CD1c-positive myeloid dendritic cell (primary cell): ENCODE data around the gene OR51I2.
A peak's percentile ranks its signal among the peaks of the same experiment; 100 is the strongest.

Experiments
- DNase-seq: peaks from one replicate; pipeline ENCODE4 v3.0.0-alpha.2; 2016; ENCODE audit errors: extremely low spot score

OR51I2 gene, protein sequence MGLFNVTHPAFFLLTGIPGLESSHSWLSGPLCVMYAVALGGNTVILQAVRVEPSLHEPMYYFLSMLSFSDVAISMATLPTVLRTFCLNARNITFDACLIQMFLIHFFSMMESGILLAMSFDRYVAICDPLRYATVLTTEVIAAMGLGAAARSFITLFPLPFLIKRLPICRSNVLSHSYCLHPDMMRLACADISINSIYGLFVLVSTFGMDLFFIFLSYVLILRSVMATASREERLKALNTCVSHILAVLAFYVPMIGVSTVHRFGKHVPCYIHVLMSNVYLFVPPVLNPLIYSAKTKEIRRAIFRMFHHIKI

DNA sequence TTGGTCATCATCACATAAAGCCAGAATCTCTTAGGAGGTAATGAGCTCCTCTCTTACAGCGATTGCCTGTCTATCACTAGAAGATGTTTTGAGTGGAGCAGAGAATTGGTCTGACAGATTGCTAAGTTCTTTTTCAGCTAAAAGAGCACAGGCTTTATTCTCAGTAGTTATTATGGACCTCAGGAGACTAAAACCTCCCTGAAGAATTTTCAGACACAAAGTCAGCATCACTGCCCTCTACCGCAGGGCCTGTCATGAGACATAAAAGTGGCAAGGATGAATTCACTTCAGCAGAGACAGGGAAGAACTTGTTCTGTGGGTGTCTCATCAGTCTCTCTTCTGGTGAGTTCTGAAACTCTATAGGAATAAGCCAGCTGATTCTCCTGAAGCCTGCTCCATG lies at the start of gene OR51I2:
OR51I2 (plus strand) TSS at position 301 of the 400 bp plus-strand sequence. CDS start 4,166 bp downstream, outside the sequence.
- no peak for DNase-seq

- no peak for DNase-seq
Observed at GRCh38 chr11:5405173-5405572, 44.0 kb upstream of the OR51I2 start.

DNA sequence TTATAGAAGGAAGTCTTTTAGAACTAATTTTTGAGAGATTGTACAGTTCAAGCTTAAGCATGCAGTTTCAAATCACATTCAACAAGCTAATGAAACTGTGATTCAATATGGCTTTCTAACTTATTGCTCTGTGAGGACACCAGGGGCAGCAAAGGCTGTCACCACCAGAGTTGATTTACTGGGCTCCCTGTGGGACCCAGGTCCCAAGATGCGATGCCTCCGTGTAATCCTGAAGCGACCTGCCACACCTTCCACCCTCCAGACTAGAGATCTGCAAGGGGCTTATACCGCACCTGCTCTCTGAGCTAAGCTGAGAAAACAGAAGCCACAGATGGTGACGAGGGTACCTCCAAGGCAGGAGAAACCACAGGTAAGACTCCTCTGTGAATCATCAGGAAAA lies 28.1 kb upstream of the OR51I2 start:
- DNase-seq, result no peak

- no peak for DNase-seq
Observed at GRCh38 chr11:5421811-5422210, 27.3 kb upstream of the OR51I2 start, which contains the start of gene OR51Q1. Gene OR51Q1 (plus strand): TSS chr11:5422111. CDS start chr11:5422201, 90 bp downstream.

DNA sequence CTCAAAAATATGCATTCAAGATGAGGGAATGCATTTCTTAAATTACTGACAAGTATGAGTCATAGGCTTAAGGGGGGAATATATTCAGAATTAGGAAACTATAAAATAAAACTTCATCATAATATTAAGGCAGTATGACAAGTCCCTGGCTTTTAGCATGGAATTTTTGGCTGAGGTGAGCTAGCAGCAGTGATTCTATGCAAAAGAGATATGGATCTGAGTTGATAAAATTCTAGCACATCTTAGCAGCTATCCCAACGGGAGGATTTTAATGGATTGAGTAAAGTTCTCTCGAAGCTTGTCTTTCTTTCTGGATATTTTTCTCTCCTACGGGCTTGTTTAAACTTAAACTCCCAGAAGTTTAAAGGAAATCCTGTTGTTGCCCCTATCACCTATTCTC lies 26.0 kb upstream of the OR51I2 start:
- DNase-seq, result no peak

- DNase-seq, result no peak
Observed at GRCh38 chr11:5441414-5441813, 7.7 kb upstream of the OR51I2 start, which contains the start of gene OR51I1. Gene OR51I1 (minus strand): TSS chr11:5441514. CDS start chr11:5441514, 0 bp downstream.

DNA sequence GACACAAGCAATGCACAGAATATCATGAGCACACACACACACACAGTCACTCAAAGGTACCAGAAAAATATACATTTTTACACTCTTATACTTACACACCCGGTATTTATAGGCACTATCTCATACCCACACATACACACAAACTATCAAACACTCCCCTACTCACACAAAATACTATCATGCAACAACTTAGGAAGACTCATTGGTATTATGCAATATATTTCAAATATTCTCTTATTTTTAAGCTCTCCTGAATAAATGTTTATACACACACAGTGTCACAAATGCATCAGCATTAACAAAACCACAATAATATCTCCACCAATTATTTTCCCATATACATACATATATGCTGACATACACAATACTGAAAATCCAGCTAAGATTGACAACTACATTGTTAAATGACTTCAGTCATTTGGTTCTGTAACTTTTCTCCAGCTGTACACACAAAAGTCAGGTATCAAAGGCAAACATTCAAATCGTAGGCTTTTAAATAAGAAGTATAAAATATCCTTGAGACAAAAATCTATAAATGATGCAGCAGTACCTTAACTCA lies 5.2 kb upstream of the OR51I2 start:
- no peak for DNase-seq

GRCh38 chr11:5449432-5449831 lies 309 bp downstream of the OR51I2 start:
- DNase-seq, result no peak

DNA sequence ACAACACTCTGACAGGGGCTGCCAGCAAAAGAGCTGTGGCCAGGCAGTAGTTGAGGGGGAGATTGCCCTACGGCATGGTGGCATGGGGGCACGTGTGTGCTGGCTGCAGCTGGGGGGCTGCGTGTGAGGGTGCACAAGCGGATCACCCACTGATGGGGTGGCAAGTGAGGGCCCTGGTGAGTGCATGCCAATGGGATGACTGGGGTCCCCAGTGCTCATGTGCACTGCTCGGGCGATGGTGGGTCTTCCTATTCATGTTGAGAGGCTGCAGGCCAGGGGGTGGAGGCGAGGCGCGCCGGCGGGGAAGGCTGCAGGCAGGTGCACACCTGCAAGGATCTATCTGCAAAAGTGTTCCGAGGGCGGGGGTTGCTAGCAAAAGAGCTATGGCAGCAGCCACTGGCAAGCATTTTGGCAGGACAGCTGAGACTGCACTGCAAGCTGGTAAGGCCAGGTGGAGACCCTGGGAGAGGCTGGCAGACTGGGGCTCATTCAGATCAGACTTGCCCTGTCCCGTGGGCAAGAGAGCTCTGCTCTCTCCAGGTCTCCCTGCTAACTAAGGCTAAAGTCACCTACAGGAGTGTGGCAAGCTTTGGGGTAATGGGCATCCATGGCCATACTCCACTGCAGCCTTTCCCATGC lies 12.0 kb downstream of the OR51I2 start:
- no peak for DNase-seq

DNA sequence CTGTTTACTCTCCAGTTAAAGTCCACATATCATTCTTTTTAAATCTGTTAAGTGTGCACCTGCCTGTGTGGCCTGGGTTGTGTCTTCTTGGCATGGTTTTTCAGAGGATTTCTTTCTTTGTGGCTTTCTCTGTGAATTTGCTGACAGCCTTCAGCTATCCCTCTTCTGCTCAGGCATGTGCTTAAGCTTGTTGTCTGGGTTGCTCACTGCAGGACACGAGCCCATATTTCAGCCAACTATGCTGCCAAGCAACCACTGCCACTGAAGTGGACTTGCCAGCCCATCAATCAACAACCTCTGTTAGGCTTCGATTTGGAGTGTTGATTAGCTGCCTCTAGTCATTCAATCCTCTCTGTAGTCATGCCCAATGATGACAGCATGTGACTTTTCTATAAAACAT lies 18.4 kb downstream of the OR51I2 start:
- DNase-seq, result no peak

DNA sequence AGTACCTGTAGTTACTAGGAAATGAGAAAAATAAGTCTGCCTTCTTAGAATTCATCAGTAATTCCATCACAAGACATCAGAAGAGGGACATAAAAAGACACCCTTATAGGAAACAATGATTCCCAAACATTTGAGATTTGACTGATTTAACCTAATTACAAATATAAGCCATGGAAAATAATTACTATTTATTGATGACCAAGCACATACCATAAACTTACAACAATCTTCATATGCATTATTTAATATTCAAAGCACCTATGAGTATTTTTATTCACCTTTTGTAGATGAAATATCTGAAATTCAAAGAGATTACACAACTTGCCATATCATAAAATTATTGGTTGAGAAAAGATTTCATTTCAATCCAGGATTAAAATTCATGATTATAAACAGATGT lies 24.8 kb downstream of the OR51I2 start:
- DNase-seq, result no peak

GRCh38 chr11:5476186-5476819 lies 27.2 kb downstream of the OR51I2 start:
- DNase-seq, result peak; percentile 58

GRCh38 chr11:5486003-5486402 lies 36.9 kb downstream of the OR51I2 start:
- no peak for DNase-seq

DNA sequence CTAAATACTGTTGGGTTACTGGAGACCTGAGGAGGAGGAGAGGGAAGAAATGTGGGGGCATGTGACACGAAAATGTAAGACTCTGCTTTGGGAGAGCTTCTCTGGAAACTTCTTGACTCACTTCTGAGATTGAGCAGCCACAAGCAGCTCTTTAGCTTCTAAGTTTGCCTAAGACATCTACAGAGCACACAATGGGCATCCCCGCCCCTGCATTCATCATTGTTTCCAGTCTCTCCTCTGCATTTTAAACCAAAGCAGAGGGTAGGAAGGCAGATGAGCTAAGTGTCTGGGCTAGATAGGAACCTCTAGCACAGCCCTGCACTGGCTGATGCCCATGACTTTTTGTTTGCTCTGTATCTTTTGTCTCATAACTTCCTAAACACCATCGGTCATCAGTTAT lies 37.3 kb downstream of the OR51I2 start:
- DNase-seq, result no peak

DNA sequence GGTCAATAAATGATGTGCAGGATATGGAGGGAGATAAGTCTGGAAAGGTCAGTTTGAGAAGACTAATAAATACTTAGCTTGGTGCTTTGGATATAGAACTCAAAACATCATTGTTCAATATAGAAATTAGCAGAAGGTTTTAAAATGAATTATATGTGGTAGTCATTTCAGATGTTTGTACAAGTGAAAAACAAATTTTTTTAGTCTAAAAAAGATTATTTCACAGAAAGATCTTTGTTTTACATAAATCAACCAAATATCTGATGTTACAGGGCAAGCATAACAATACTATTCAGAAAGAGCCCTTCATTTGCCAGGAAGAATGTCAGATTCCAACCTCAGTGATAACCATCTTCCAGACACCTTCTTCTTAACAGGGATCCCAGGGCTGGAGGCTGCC lies 39.3 kb downstream of the OR51I2 start, which contains the start of gene OR52D1:
OR52D1 (plus strand) TSS at position 301 of the 400 bp plus-strand sequence; CDS start at position 323, 22 bp downstream.
- DNase-seq, result no peak

DNA sequence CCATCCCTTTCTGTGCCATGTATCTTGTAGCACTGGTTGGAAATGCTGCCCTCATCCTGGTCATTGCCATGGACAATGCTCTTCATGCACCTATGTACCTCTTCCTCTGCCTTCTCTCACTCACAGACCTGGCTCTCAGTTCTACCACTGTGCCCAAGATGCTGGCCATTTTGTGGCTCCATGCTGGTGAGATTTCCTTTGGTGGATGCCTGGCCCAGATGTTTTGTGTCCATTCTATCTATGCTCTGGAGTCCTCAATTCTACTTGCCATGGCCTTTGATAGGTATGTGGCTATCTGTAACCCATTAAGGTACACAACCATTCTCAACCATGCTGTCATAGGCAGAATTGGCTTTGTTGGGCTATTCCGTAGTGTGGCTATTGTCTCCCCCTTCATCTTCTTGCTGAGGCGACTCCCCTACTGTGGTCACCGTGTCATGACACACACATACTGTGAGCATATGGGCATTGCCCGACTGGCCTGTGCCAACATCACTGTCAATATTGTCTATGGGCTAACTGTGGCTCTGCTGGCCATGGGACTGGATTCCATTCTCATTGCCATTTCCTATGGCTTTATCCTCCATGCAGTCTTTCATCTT lies 39.8 kb downstream of the OR51I2 start:
- DNase-seq, result no peak

DNA sequence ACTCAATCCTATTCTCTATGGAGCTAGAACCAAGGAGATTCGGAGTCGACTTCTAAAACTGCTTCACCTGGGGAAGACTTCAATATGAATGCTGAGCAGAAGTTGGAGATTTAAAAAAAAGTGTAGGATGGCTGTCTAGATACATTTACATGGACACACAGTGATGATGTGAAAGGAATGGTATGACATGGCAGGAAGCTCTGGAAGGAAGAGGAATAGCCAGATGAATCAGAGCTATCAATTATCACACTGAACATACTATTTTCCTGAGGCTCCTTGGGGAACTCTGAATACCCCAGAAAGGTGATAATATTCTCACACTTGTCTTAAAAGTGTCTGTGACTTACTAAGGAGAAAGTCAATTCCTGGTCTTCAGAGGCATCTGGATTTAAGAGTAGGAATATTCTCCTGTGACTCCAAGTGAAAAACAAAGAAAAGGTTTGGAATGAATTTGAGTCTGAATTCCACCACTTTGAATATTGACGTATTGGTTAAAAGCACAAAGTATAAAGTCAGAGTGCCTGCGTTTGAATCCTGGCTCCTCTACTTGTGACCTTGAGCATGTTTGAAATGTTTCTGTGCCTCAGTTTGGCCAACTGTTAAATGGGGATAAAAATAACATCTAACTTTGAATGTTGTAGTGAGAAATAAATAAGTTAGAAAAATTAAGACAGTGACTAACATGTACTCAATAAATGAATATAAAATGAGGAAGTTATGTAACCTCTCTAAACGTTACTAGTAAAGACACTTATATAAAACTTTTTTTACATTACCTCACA lies 40.6 kb downstream of the OR51I2 start:
- DNase-seq, result no peak

- no peak for DNase-seq
Observed at GRCh38 chr11:5499671-5500070, 50.5 kb downstream of the OR51I2 start.

- DNase-seq, result no peak
Observed at GRCh38 chr11:5500393-5500801, 51.3 kb downstream of the OR51I2 start.

DNA sequence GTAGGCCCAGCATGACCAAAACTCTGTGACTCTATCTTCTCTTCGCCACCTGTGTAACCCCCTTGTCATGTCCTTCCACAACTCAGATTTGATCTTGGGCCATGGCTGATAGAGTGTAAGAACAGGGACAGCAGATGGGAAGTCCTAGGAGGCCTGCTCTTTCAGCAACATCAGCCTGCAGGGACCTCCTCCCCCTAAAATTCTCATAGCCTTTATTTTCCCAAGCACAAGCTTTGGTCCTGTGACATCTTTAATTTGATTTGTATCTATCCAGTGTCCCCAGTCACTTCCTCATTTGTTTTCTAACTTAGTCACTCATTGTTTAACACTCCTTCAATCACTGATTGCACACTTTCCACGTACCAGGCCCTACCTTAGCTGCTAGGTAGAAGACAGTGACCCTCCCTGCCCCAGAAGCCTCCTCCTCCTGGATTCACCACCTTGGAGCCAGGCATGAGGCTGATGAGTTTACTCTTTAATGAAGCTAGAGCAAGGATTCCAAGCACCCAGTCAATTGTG lies 55.3 kb downstream of the OR51I2 start:
- no peak for DNase-seq
